GM19351 (cell line): ENCODE results near the gene IFI16.
"Not testable (repeated sequence)": the region's sequence is repeated elsewhere in the genome, so short reads cannot be mapped to it uniquely, and the experiment has no call there.

Experiments
- ATAC-seq: cut with Tn5 transposase; IDR thresholded peaks from one replicate; pipeline ENCODE4 v1.9.1; 2021; ENCODE audit warnings: mild to moderate bottlenecking, moderate library complexity; ENCODE audit not compliant: unreplicated experiment

IFI16 gene

DNA sequence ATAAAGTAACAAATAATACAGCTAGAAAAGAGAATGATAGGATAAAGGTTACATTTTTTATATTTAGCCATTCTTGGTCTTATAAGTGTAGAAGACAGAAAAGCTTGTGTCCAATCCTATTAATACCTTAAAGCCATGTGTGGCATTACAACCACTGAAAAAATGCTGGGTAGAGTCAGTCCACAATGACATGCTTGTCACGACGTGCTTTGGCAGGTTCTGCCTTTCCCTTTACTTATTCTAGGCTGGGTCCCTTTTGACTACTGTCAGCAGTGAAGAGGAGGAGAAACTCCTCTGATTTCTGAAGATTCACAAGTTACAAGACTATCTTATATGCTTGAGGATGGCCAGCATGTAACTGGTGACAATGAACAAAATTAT, 81.5 kb downstream of the IFI16 start:
- no peak for ATAC-seq

- ATAC-seq: no peak
Observed at GRCh38 chr1:159091607-159092031, 81.9 kb downstream of the IFI16 start.

DNA sequence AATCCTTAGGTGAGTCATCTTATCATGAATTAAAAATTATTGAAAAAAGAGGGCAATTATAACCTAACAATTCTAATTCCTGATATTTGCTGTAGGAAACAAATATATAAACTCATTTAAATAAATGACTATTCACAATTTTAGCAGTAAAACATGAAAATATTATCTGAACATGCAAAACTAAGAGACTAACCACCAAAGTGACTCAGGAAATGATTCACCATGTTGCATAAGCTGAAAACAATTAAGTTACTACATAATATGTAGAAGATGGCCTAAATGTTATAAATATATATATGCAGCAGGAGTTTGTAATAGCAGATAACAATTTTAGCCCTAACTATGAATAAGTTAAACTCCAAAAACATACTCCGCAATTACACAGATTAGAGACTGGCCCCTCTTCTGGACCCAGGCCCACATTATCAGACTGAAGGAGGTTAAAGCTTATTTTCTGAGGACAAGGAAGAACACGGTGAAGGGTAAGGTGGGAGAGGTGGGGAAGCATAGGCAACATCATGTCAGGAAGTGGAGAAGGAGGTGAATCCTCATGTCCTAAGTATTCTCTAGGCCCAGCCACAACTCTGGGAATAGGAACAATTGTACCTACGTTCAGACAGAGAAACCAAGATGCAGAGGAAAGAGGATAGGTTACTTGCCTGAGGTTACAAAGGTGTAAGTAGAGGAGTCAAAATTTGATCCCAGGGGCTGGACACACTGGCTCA, 82.5 kb downstream of the IFI16 start:
- ATAC-seq: no peak

DNA sequence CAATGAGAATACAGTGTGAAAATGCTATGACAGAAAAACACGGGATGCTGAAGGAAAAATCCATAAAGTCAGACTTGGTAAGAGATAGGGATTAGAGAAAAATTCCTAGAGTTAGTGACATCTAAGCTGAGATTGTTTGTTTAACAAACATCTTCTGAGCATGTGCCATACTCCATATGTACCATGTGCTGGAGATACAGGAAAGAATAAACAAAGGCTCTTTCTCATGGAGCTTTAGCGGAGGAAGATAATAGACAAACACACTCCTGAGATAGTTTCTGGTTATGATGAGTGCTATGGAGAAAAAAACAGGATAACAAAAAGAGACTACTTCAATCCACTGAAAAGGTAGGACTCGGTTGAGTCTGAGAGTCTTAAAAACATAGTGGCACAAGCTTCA, 88.9 kb downstream of the IFI16 start:
- no peak for ATAC-seq

DNA sequence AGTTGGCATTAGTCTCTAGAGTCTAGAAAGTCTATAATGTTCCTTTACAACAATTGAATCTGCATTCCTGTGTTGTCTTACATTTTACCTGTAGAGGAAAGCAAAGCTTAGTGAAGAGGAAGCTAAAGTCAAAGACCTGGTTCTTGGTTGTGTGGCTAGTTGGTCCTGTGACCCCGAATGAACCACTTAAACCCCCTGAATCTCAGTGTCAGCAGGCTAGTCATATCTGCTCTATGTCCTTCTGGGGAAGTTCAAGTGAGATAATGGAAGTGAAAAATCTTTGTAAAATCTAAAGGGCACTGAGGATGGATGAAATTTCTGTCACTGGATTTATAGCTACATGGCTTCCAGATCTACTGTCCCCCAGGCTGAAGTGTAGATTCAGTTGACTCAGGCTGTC, 90.9 kb downstream of the IFI16 start:
- ATAC-seq: no peak

DNA sequence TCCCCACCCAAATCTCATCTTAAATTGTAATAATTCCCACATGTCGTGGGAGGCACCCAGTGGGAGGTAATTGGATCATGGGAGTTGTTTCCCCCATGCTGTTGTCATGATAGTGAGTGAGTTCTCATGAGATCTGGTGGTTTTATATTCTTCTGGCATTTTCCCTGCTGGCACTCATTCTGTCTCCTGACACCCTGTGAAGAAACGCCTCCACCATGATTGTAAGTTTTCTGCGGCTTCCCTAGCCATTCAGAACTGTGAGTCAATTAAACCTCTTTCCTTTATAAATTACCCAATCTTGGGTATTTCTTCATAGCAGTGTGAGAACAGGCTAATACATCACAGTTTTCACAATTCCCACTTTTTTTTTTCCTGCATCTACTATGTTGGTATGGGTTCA, 93.3 kb downstream of the IFI16 start:
- not testable (repeated sequence) for ATAC-seq
